HG02884 (cell line): ENCODE data around the gene LINGO4.

ENCODE experiments used
- ATAC-seq: cut with Tn5 transposase; IDR thresholded peaks from one replicate; pipeline ENCODE4 v1.9.1; 2021; ENCODE audit warnings: mild to moderate bottlenecking, moderate library complexity; ENCODE audit not compliant: unreplicated experiment

LINGO4 gene

GRCh38 chr1:151805066-151805820 lies at the start of gene LINGO4:
TSS of gene LINGO4 (minus strand) at chr1:151805419. CDS start at chr1:151802704, 2,715 bp downstream.
- no peak for ATAC-seq

- ATAC-seq, result no peak
Measured at GRCh38 chr1:151854658-151855057, 49.4 kb upstream of the LINGO4 start.

GRCh38 chr1:151853411-151853943 lies 48.3 kb upstream of the LINGO4 start, which contains the start of gene THEM5:
TSS of gene THEM5 (minus strand) at chr1:151853712. CDS start at chr1:151853565, 147 bp downstream.
- ATAC-seq, result no peak

- ATAC-seq, result no peak
Measured at GRCh38 chr1:151852733-151853132, 47.5 kb upstream of the LINGO4 start.

GRCh38 chr1:151851886-151852285 lies 46.7 kb upstream of the LINGO4 start:
- no peak for ATAC-seq

GRCh38 chr1:151849871-151850270 lies 44.7 kb upstream of the LINGO4 start:
- ATAC-seq, result no peak

GRCh38 chr1:151849126-151849525 lies 43.9 kb upstream of the LINGO4 start:
- no peak for ATAC-seq

GRCh38 chr1:151847867-151848596 lies 42.8 kb upstream of the LINGO4 start:
- ATAC-seq, result no peak

GRCh38 chr1:151846686-151847237 lies 41.5 kb upstream of the LINGO4 start:
- no peak for ATAC-seq

- no peak for ATAC-seq
Measured at GRCh38 chr1:151846062-151846568, 40.9 kb upstream of the LINGO4 start.

- no peak for ATAC-seq
Measured at GRCh38 chr1:151843398-151843797, 38.2 kb upstream of the LINGO4 start.

- no peak for ATAC-seq
Measured at GRCh38 chr1:151841141-151841540, 35.9 kb upstream of the LINGO4 start.

- no peak for ATAC-seq
Measured at GRCh38 chr1:151840421-151840820, 35.2 kb upstream of the LINGO4 start.

- ATAC-seq, result no peak
Measured at GRCh38 chr1:151839457-151840403, 34.5 kb upstream of the LINGO4 start, which contains the start of gene C2CD4D. TSS of gene C2CD4D (minus strand) at chr1:151839820. CDS start at chr1:151838989, 831 bp downstream.

GRCh38 chr1:151839082-151839412 lies 33.8 kb upstream of the LINGO4 start:
- no peak for ATAC-seq

GRCh38 chr1:151838222-151839081 lies 33.2 kb upstream of the LINGO4 start:
- no peak for ATAC-seq

- ATAC-seq, result no peak
Measured at GRCh38 chr1:151837884-151838221, 32.6 kb upstream of the LINGO4 start.

GRCh38 chr1:151837197-151837596 lies 32.0 kb upstream of the LINGO4 start:
- no peak for ATAC-seq

GRCh38 chr1:151835596-151835995 lies 30.4 kb upstream of the LINGO4 start:
- no peak for ATAC-seq
